ENCODE measurements around the gene MYO10.

- TF ChIP-seq SP1 (IDR thresholded peaks at IDR 0.05) = no peak
- no peak for TF ChIP-seq TARDBP (IDR thresholded peaks at IDR 0.05)
- no peak for TF ChIP-seq FOXK2 (IDR thresholded peaks at IDR 0.05)
- no peak for TF ChIP-seq FOXA1 (IDR thresholded peaks at IDR 0.05)
- TF ChIP-seq FOXM1 (IDR thresholded peaks at IDR 0.05; ENCODE audit: borderline replicate concordance) = no peak
- no peak for TF ChIP-seq PKNOX1 (IDR thresholded peaks at IDR 0.05)
- no peak for TF ChIP-seq LEF1 (IDR thresholded peaks at IDR 0.05; ENCODE audit: borderline replicate concordance)
- TF ChIP-seq CTBP1 (IDR thresholded peaks at IDR 0.05; ENCODE audit: borderline replicate concordance) = no peak
- TF ChIP-seq BHLHE40 (IDR thresholded peaks at IDR 0.05; ENCODE audit: borderline replicate concordance) = no peak
Measured at GRCh38 chr5:16803831-16804230, 132.3 kb downstream of the MYO10 start.
